Loucy (cell line): ENCODE data around the gene TENM3.

Source experiments
- H2AFZ ChIP-seq: fragments of 200-600 bp; sonication (generic); 2 replicates; pipeline ENCODE4 v1.6.0; 2016; ENCODE audit warnings: antibody characterized with exemption, mild to moderate bottlenecking, low read length, moderate library complexity
- H3F3A ChIP-seq: fragments of 200-600 bp; 2 replicates; pipeline ENCODE4 v1.6.0; 2016; ENCODE audit warnings: antibody characterized with exemption, low read depth, mild to moderate bottlenecking
- H3K27me3 ChIP-seq: fragments of 200-600 bp; sonication (generic); 2 replicates; pipeline ENCODE4 v1.6.1; 2014; ENCODE audit warnings: low read length, mild to moderate bottlenecking; ENCODE audit not compliant: insufficient read depth, poor library complexity, severe bottlenecking
- H3K36me3 ChIP-seq: fragments of 200-600 bp; sonication (generic); 2 replicates; pipeline ENCODE4 v1.6.1; 2016; ENCODE audit warnings: low read length; ENCODE audit not compliant: insufficient read depth
- H3K4me1 ChIP-seq: fragments of 200-600 bp; sonication (generic); 2 replicates; pipeline ENCODE4 v1.5.1; 2014; ENCODE audit warnings: low read length, mild to moderate bottlenecking; ENCODE audit not compliant: insufficient read depth, poor library complexity, severe bottlenecking
- H3K4me2 ChIP-seq: fragments of 200-600 bp; sonication (generic); 2 replicates; pipeline ENCODE4 v1.6.0; 2014; ENCODE audit warnings: antibody characterized with exemption, low read length, low read depth, mild to moderate bottlenecking; ENCODE audit not compliant: poor library complexity, severe bottlenecking
- H3K4me3 ChIP-seq: fragments of 200-600 bp; sonication (generic); 2 replicates; pipeline ENCODE4 v1.5.1; 2014; ENCODE audit warnings: low read length, mild to moderate bottlenecking, mixed read lengths; ENCODE audit not compliant: poor library complexity, severe bottlenecking
- H3K79me2 ChIP-seq: fragments of 200-600 bp; sonication (generic); 2 replicates; pipeline ENCODE4 v1.6.1; 2014; ENCODE audit warnings: low read length; ENCODE audit not compliant: insufficient read depth
- H3K9ac ChIP-seq: fragments of 200-600 bp; sonication (generic); 2 replicates; pipeline ENCODE4 v1.6.0; 2014; ENCODE audit warnings: mild to moderate bottlenecking, low read depth, low read length, moderate library complexity; ENCODE audit not compliant: poor library complexity, severe bottlenecking
- H3K9me2 ChIP-seq: fragments of 200-600 bp; sonication (generic); replicated peaks from 2 replicates; pipeline ENCODE4 v1.6.1; 2016; ENCODE audit warnings: low read depth, low read length, mixed read lengths
- H3K9me3 ChIP-seq: fragments of 200-600 bp; sonication (generic); 2 replicates; pipeline ENCODE4 v1.6.1; 2014; ENCODE audit warnings: mild to moderate bottlenecking, antibody characterized with exemption, low read length, low read depth; ENCODE audit not compliant: insufficient read depth
- H4K20me1 ChIP-seq: fragments of 200-600 bp; sonication (generic); 2 replicates; pipeline ENCODE4 v1.6.0; 2014; ENCODE audit warnings: antibody characterized with exemption, low read length, mild to moderate bottlenecking; ENCODE audit not compliant: insufficient read depth, poor library complexity, severe bottlenecking
- EZH2phosphoT487 ChIP-seq: fragments of 200-600 bp; IDR thresholded peaks from 2 replicates; pipeline ENCODE4 v1.6.1; 2018; ENCODE audit warnings: antibody characterized with exemption, mild to moderate bottlenecking, moderate library complexity, borderline replicate concordance
- TF ChIP-seq, protein P1 (sequence below): fragments of 200-600 bp; sonication (generic); conservative IDR thresholded peaks from 2 replicates; pipeline ENCODE4 v1.5.1; 2014; ENCODE audit warnings: mild to moderate bottlenecking, antibody characterized with exemption, low read length

Gene TENM3

DNA sequence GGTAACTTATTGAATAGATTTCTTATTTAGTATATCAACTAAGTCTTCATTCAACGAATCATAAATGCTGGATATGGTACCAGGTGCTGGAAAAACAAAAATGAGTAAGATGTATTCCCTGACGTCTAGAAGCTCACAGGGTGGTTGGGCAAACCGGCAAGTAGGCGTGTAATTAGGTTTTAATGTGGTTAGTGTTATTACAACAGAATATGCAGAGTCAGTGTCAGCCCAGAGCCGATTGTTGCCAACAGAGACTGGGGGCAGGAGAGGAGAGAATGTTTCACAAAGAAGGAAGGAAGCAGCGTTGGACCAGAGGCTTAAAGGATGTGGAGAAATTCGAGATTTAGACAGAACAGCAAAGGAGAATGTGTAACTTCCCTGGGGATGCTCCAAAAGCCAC lies 111.7 kb downstream of the TENM3 start:
- Histone ChIP-seq H3K4me2 (no peak overlapping the region), H3K9me3 (no peaks in the 10 kb centered on the region)

DNA sequence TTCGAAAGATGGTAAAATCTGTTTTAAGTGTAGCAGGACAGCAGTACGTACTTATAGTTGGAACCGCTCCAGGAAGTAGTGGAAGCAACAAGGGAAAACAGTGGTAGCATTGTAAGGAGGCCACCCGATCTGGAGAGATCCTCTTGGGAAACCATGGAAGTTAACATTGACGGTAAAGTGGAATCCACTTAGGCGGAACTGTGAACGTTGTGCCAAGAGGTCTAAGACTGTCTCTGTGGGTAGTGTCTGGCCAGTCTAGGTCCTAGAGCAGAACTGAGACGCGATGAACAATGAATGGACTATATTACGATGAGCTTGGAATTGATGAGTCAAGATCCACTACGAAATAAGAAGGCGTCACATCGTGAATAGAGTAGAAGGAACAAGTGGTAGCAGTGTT lies 124.0 kb downstream of the TENM3 start:
- H3K4me2 ChIP-seq: no peak overlapping the region
- no peaks in the 10 kb centered on the region for H3K36me3 ChIP-seq
- TF ChIP-seq, protein P1, sequence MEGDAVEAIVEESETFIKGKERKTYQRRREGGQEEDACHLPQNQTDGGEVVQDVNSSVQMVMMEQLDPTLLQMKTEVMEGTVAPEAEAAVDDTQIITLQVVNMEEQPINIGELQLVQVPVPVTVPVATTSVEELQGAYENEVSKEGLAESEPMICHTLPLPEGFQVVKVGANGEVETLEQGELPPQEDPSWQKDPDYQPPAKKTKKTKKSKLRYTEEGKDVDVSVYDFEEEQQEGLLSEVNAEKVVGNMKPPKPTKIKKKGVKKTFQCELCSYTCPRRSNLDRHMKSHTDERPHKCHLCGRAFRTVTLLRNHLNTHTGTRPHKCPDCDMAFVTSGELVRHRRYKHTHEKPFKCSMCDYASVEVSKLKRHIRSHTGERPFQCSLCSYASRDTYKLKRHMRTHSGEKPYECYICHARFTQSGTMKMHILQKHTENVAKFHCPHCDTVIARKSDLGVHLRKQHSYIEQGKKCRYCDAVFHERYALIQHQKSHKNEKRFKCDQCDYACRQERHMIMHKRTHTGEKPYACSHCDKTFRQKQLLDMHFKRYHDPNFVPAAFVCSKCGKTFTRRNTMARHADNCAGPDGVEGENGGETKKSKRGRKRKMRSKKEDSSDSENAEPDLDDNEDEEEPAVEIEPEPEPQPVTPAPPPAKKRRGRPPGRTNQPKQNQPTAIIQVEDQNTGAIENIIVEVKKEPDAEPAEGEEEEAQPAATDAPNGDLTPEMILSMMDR: no peak
- TF ChIP-seq EZH2phosphoT487: no peak

More for the DNA sequence above, 111.7 kb downstream of the TENM3 start:
- no peak overlapping the region for H3K9ac ChIP-seq
- H4K20me1 ChIP-seq: no peaks in the 10 kb centered on the region
- H3K79me2 ChIP-seq: no peaks in the 10 kb centered on the region
- no peak overlapping the region for H3K4me3 ChIP-seq
- no peaks in the 10 kb centered on the region for H3K36me3 ChIP-seq
- H3K27me3 ChIP-seq: no peaks in the 10 kb centered on the region
- H3F3A ChIP-seq: no peaks in the 10 kb centered on the region
- no peak for TF ChIP-seq EZH2phosphoT487
- TF ChIP-seq, protein P1: no peak
- no peaks in the 10 kb centered on the region for H3K9me2 ChIP-seq
- H3K4me1 ChIP-seq: no peaks in the 10 kb centered on the region
- H2AFZ ChIP-seq: no peak overlapping the region

DNA sequence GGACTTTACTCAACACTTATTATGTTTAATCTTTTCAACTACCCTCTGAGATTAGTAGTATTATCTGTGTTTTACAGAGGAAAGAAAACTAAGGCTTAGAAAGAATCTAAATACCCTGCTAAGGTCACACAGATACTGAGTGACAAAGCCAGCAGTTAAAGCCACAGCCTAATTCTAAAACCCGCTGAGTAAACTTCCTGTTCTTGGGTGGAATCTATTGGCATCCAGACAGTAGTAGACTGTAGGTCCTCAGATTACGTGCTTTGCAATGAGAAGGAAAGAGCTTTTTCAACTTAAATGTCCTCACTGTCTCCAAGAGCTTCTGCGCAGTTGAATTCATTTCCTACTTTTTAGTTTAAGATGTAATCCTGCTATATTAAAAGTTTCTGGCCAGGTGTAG lies 126.0 kb downstream of the TENM3 start:
- H3K9me3 ChIP-seq: no peaks in the 10 kb centered on the region
- no peaks in the 10 kb centered on the region for H3K9me2 ChIP-seq
- H2AFZ ChIP-seq: no peak overlapping the region
- TF ChIP-seq EZH2phosphoT487: no peak
- TF ChIP-seq, protein P1: no peak
- no peak overlapping the region for H3K9ac ChIP-seq
- H3K27me3 ChIP-seq: no peaks in the 10 kb centered on the region
- H3K4me2 ChIP-seq: no peak overlapping the region
- no peaks in the 10 kb centered on the region for H3K4me1 ChIP-seq
- H4K20me1 ChIP-seq: no peaks in the 10 kb centered on the region
- no peaks in the 10 kb centered on the region for H3K36me3 ChIP-seq
- no peak overlapping the region for H3K4me3 ChIP-seq
- no peaks in the 10 kb centered on the region for H3K79me2 ChIP-seq
- H3F3A ChIP-seq: no peaks in the 10 kb centered on the region

More for the DNA sequence above, 124.0 kb downstream of the TENM3 start:
- no peaks in the 10 kb centered on the region for H3F3A ChIP-seq
- no peak overlapping the region for H3K4me3 ChIP-seq
- no peak overlapping the region for H3K9ac ChIP-seq
- H4K20me1 ChIP-seq: no peaks in the 10 kb centered on the region
- no peak overlapping the region for H2AFZ ChIP-seq
- no peaks in the 10 kb centered on the region for H3K79me2 ChIP-seq
- H3K4me1 ChIP-seq: no peaks in the 10 kb centered on the region
- H3K27me3 ChIP-seq: no peaks in the 10 kb centered on the region
- no peaks in the 10 kb centered on the region for H3K9me3 ChIP-seq
- H3K9me2 ChIP-seq: no peaks in the 10 kb centered on the region
